ENCODE measurements around the gene CD180. TPM values are rescaled to one million over a fixed set of nuclear protein-coding genes. Genes with fewer than 3 reads are reported as not detected.

CD180 gene
- total and polyA plus RNA-seq, 9 of the 15 experiments (the other 6 are each of a cell fraction or from before 2014, with no cell fraction given) = 0.01 to 0.07 TPM; not detected in 7

GRCh38 chr5:67206929-67207328 is 10.3 kb upstream of the CD180 start (continued):
- TF ChIP-seq ZBTB1 (CRISPR knock-in tag; IDR thresholded peaks at IDR 0.05; ENCODE audit: borderline replicate concordance, low read depth) (peak; percentile 59; the same call in 1 of the 2 replicates), CBFB (CRISPR knock-in tag; IDR thresholded peaks at IDR 0.05) (peak; percentile 97), TBL1XR1 (IDR thresholded peaks at IDR 0.05; ENCODE audit: low read length in 2 of 2) (peak in 1 of 2 experiments; percentile 72; a peak in 1 of 4 replicates), MTA3 (IDR thresholded peaks at IDR 0.05; ENCODE audit: borderline replicate concordance) (no peak), TEAD4 (IDR thresholded peaks at IDR 0.05; ENCODE audit: low read length) (peak; percentile 82), TEAD4 (CRISPR knock-in tag; IDR thresholded peaks at IDR 0.05; ENCODE audit: borderline replicate concordance) (no peak), SMARCC2 (IDR thresholded peaks at IDR 0.05; ENCODE audit: low read depth) (peak; percentile 48; the same call in 1 of the 2 replicates), KLF16 (IDR thresholded peaks at IDR 0.05) (peak; percentile 75), BMI1 (IDR thresholded peaks at IDR 0.05; ENCODE audit: low read length) (no peak), PHF20 (IDR thresholded peaks at IDR 0.05; ENCODE audit: partially characterized antibody) (no peak), TAL1 (IDR thresholded peaks at IDR 0.05) (peak; percentile 50), ARNT (IDR thresholded peaks at IDR 0.05) (peak; percentile 35 to 64; a peak in 2 of 4 replicates), EHMT2 (IDR thresholded peaks at IDR 0.05) (no peak), YY1 (IDR thresholded peaks at IDR 0.05; ENCODE audit: borderline replicate concordance in 1 of 3, control insufficient read depth in 1 of 3, extremely low read depth in 1 of 3, insufficient read depth in 3 of 3, insufficient read length in 1 of 3, insufficient replicate concordance in 2 of 3, low read depth in 1 of 3, low read length in 2 of 3) (peak in 2 of 3 experiments; percentile 48 to 56), BRF2 (IDR thresholded peaks at IDR 0.05; ENCODE audit: borderline replicate concordance, insufficient read depth, insufficient read length) (no peak), KAT7 (CRISPR knock-in tag; IDR thresholded peaks at IDR 0.05; ENCODE audit: borderline replicate concordance) (no peak), ZNF184 (CRISPR knock-in tag; IDR thresholded peaks at IDR 0.05) (no peak), ZNF561 (CRISPR knock-in tag; conservative IDR thresholded peaks at IDR 0.05) (no peak), HCFC1 (IDR thresholded peaks at IDR 0.05; ENCODE audit: low read depth, low read length) (no peak)

Data from K562 (cell line).